Measurements from ENCODE around the gene ADAM8. TPM values are rescaled to one million over a fixed set of nuclear protein-coding genes. Genes with fewer than 3 reads are reported as not detected.

Gene ADAM8
- total RNA-seq, 2 donors from 2014 or later, result 3.7 to 5.7 TPM

GRCh38 chr10:133241501-133242205 is 35.0 kb downstream of the ADAM8 start:
- H3K9me3 ChIP-seq, result no peaks in the 10 kb centered on the region
- H3K4me1 ChIP-seq, result no peaks in the 10 kb centered on the region
- no peak for DNase-seq

GRCh38 chr10:133239990-133240389 is 36.7 kb downstream of the ADAM8 start:
- no peak for TF ChIP-seq CTCF (IDR thresholded peaks at IDR 0.05)
- no peaks in the 10 kb centered on the region for H3K36me3 ChIP-seq
- H3K4me3 ChIP-seq, result no peak overlapping the region
- no peak for DNase-seq
- no peak overlapping the region for H3K9ac ChIP-seq (ENCODE audit: low read depth in 2 of 2, low read length in 2 of 2)
- H3K27me3 ChIP-seq, result peaks cover 33% of the 10 kb centered on the region
- intact Hi-C loops (cut with DNase I), result no loop called here
- no peaks in the 10 kb centered on the region for H3K4me1 ChIP-seq
- no peaks in the 10 kb centered on the region for H3K9me3 ChIP-seq
- no peak overlapping the region for H3K27ac ChIP-seq

More at GRCh38 chr10:133241501-133242205, 35.0 kb downstream of the ADAM8 start:
- Histone ChIP-seq H3K4me3 (peak overlapping the region; percentile 24), H3K27ac (no peak overlapping the region), H3K27me3 (peaks cover 23% of the 10 kb centered on the region), H3K9ac (ENCODE audit: low read depth in 2 of 2, low read length in 2 of 2) (no peak overlapping the region), H3K36me3 (no peaks in the 10 kb centered on the region)
- intact Hi-C loops (cut with DNase I), result no loop called here
- no peak for TF ChIP-seq CTCF (IDR thresholded peaks at IDR 0.05)

- peaks cover 33% of the 10 kb centered on the region for H3K27me3 ChIP-seq
- no peak overlapping the region for H3K9ac ChIP-seq (ENCODE audit: low read depth in 2 of 2, low read length in 2 of 2)
- no peak for TF ChIP-seq CTCF (IDR thresholded peaks at IDR 0.05)
- intact Hi-C loops (cut with DNase I), result no loop called here
- DNase-seq, result no peak
- no peak overlapping the region for H3K4me3 ChIP-seq
- H3K4me1 ChIP-seq, result no peaks in the 10 kb centered on the region
- no peaks in the 10 kb centered on the region for H3K9me3 ChIP-seq
- H3K36me3 ChIP-seq, result no peaks in the 10 kb centered on the region
- H3K27ac ChIP-seq, result no peak overlapping the region
These were observed 38.2 kb downstream of the ADAM8 start for GRCh38 chr10:133238466-133238804.

- DNase-seq, result no peak
- no peak within 1 kb of the TSS for H3K9ac ChIP-seq (ENCODE audit: low read depth in 2 of 2, low read length in 2 of 2)
- no peak within 1 kb of the TSS for H3K4me3 ChIP-seq
- H3K36me3 ChIP-seq, result no peaks in the 10 kb centered on the region
- no peaks in the 10 kb centered on the region for H3K4me1 ChIP-seq
- no peak within 1 kb of the TSS for H3K27ac ChIP-seq
- no peak for TF ChIP-seq CTCF (IDR thresholded peaks at IDR 0.05)
- H3K9me3 ChIP-seq, result no peaks in the 10 kb centered on the region
- peaks cover 33% of the 10 kb centered on the region for H3K27me3 ChIP-seq
- intact Hi-C loops (cut with DNase I), result no loop called here
These were observed 38.8 kb downstream of the ADAM8 start, which contains the start of gene VENTX for GRCh38 chr10:133237588-133238465. VENTX (plus strand) TSS chr10:133237855; CDS start chr10:133237915, 60 bp downstream.

- Histone ChIP-seq H3K9ac (ENCODE audit: low read depth in 2 of 2, low read length in 2 of 2) (no peak overlapping the region), H3K27me3 (peaks cover 33% of the 10 kb centered on the region), H3K9me3 (no peaks in the 10 kb centered on the region), H3K4me3 (no peak overlapping the region), H3K4me1 (no peaks in the 10 kb centered on the region), H3K36me3 (no peaks in the 10 kb centered on the region), H3K27ac (no peak overlapping the region)
- intact Hi-C loops (cut with DNase I), result no loop called here
- DNase-seq, result no peak
- no peak for TF ChIP-seq CTCF (IDR thresholded peaks at IDR 0.05)
These were observed 39.5 kb downstream of the ADAM8 start for GRCh38 chr10:133237241-133237587.

All from colonic mucosa (tissue), 4 donors.